Activated T-cell treated with anti-CD3 and anti-CD28 coated beads for 4 hours (primary cell): Measurements from ENCODE around the gene PPIB.
"Not testable (repeated sequence)": the region's sequence is repeated elsewhere in the genome, so short reads cannot be mapped to it uniquely, and the experiment has no call there.

Experiments used
- DNase-seq: peaks from one replicate; pipeline ENCODE4 v3.0.0-alpha.2; 2020

Gene PPIB

DNA sequence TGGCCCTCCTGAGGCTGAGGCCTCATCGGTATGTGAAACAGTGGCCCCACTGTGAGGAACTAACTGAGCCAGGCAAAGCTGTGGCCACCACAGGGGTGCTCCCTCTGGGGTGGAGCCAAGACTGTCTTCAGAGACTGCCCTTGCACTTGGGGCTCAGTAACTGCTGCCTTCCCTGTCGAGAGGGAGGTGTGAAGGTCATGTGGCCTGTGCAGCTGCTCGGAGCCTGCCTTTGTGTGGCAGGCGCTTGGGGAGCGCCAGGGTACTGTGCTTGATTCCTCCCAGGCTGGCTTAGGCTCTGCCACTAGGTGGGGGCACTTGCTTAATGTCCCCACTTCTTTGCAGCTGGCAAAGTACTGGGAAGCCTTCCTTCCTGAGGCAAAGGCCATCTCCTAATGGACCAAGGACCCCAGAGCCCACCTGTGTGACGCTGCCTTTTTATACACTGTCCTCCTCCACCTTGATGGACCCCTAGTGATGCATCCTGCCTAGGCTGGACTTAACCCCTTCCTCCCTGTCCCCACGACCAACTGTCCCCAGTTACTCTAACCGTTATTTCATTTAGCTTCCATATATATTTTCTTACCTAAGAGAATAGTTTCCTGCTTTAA lies 25.5 kb downstream of the PPIB start:
- no peak for DNase-seq

DNA sequence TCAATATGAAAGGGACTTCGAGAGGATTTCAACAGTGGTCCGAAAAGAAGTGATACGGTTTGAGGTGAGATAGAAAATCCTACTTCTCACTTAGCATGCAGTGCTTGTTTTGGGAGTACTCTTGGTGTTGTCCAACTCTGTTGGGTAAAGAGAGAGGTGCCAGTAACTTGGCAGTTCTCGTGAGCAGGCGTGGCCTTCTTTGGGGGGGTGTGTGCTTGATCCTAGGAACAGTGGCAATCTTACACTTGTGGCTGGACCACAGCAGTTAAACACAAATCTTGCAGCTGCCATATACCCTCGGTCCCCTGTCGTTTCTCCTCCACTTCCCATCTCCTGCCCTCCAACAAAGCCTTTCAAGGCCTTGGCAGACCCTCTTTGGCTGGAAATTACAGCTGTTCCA lies 26.5 kb downstream of the PPIB start:
- DNase-seq = no peak

DNA sequence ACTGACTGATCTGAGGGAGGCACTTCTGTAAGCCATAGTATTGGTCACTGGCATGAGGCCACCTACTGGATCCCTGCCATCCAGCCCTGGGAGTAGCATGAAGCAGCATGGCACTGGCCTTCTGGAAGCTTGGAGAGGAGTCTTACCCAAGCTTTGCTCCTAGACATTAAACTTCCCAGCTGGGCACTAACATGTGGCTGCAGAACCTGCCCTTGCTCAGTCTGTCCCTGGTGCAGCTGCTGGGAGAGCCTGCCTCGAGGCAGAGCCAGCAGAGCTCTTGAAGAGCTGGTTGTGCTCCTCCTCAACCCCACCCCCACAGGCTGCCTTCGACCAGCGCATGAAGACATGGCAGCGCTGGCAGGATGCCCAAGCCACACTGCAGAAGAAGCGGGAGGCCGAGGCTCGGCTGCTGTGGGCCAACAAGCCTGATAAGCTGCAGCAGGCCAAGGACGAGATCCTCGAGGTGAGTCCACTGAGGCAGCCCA lies 28.4 kb downstream of the PPIB start:
- no peak for DNase-seq

GRCh38 chr15:64133623-64134344 lies 29.0 kb downstream of the PPIB start:
- no peak for DNase-seq

DNA sequence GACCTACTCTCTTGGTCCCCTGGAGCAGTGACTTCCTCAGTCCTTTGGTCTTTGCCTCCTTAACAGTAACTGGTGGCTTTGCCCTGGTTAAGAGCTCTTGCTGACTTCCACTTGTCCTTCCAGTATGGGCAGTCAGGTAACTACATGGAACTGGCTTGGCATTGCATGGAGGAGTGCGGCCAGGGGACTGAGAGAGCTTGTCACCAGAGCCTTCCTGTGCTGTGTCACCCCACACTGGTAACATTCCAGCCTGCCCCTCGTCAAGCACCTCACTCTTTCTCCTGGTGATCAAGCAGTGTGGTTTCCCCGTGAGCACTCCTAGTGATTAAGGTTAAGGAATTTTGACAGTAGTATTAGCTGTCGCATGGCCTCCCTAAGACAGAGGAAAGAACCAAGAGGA lies 30.6 kb downstream of the PPIB start:
- no peak for DNase-seq

- no peak for DNase-seq
These were observed 31.3 kb downstream of the PPIB start for GRCh38 chr15:64131547-64131946.

DNA sequence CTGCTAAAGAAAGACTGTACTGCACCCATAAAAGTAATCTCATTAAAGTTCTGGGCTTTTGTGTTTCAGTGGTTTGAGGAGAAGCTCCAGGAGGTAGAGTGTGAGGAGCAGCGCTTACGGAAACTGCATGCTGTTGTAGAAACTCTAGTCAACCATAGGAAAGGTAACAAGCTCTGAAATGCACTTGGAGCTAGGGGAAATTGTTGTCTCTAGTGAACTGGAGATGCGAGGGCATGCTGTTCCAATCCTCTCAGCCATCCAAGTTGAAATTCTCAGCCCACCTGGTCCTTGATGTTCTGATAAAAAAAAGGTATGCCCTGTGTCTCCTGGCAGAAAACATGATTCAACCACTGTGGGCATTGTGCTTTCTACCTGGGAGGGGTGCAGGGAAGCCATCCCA lies 32.7 kb downstream of the PPIB start:
- DNase-seq = no peak

DNA sequence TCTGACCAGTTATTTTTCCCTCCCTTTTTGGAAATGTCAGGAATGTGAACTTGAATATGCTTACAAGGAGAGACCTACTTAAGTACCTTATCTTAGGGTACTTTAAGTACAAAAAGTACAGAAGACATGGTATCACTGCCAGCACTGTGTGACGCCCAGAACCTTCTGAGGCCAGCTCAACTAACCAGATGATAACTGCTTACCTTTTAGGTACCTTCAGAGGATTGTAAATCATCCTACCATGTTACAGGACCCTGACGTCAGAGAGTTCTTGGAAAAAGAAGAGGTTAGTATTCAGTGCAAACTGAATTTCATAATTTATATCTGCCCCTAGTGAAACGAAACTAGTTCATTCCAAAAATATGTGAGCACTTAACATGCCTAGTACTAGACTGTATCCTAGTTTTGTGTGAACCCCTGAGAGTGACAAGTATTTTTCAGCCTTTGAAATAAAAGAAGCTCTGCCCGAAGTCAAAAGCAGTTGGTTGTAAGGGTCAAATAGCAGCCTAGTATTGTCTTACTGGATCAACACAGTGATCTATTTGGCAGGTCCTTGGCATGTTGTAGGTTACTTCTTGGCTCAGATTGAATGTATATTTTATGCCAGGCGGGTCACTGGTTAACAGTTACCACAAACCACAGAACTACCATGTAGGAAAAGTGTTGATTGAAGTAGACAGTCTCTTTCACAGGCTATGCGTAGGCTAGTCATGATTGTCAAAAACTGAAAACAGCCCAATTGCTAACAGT lies 35.1 kb downstream of the PPIB start:
- no peak for DNase-seq

DNA sequence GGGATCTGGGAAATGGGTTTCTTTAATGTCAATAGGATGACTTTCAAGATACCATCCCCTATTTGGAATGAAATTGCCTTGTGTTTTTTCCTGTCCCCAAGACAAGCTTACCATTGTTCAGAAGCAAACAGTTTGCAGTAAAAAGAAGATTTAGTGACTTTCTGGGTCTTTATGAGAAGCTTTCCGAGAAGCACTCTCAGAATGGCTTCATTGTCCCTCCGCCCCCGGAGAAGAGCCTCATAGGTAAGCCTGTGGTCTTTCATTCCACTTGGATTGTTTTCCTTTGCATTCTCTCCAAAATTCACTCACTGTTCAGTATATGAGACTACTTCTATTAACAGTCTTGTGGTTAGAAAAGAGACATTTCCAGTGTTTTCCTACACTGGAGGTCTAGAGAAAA lies 36.8 kb downstream of the PPIB start:
- no peak for DNase-seq

GRCh38 chr15:64122936-64123351 lies 39.9 kb downstream of the PPIB start:
- DNase-seq = no peak

GRCh38 chr15:64122444-64122843 lies 40.4 kb downstream of the PPIB start:
- DNase-seq = no peak

- DNase-seq = no peak
These were observed 41.2 kb downstream of the PPIB start for GRCh38 chr15:64121614-64122013.

DNA sequence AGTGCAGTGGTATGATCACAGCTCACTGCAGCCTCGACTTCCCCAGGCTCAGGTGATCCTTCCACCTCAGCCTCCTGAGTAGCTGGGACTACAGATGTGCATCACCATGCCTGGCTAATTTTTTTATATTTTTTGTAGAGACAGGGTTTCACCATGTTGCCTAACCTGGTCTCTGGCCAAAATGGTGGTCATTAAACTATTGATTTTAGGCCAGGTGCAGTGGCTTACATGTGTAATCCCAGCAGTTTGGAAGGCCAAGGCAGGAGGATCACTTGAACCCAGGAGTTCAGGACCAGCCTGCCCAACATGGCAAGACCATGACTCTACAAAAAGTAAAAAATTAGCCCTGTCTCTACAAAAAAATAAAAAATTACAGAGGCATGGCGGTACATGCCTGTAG lies 42.5 kb downstream of the PPIB start:
- DNase-seq = not testable (repeated sequence)

- DNase-seq = no peak
These were observed 44.9 kb downstream of the PPIB start for GRCh38 chr15:64117759-64118487.

GRCh38 chr15:64112904-64113303 lies 49.9 kb downstream of the PPIB start:
- no peak for DNase-seq

DNA sequence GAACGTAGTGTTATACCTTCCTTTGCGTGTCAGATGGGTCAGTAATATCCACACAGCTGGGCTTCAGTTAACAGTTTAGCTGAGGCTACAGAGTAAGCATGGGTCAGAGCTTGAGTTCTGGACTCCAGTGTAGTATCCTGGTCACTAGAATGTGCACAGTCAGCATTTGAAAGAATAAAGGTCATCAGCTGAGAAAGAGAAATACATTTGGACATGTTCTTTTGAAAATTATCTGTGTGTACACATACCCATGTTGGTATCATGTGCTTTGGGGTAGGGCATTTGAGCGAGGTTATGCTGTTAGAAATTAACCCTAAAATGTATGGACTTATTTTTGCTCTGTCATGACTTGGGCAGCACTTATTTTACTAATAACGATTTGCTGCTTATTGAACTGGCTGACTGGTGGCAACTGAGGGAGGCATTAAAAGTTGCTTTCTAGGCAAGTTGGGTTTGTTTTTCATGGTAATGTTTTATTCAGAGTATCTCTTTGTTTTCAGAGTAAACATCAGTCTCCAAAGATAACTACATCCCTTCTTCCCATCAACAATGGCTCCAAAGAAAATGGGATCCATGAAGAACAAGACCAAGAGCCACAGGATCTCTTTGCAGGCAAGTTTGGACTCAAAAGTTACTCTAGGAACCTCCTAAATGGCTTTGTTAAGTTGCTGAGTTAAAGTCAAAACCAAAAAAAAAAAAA lies 50.6 kb downstream of the PPIB start:
- DNase-seq = no peak

GRCh38 chr15:64111679-64112050 lies 51.2 kb downstream of the PPIB start:
- DNase-seq = no peak

DNA sequence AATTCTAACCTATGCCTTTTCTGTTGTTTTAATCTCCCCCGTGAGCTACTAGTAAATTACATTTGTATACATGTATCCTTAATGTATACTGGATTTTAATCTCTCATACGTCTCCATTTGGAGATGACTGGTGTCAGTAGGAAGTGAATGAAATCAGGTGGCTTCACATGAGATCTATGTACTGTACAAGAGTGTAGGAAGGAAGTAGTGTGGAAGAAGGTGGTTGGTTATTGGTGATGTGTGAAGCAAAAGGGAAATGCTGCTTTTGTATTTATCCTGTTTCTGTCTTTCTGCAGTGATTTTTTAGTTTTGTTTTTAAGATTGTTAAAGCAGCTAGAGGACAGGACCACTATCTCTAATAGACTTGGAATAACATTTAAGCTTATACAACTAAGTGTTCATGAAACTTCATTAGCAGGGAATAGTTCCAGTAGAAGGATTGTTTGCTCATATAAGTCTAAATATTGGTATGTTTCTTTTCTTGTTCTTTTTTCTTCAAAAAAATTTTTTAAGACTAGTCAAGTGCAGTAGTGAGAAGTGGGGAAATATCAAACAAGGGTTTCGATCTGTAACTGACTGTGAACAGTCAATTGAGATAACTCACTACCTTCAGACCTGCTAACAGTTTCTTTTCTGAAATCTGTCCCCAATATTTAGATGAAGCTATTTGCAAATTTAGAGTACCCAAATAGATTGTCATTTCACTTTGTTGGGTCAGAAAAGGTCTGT lies 51.7 kb downstream of the PPIB start:
- no peak for DNase-seq

- not testable (repeated sequence) for DNase-seq
These were observed 52.6 kb downstream of the PPIB start for GRCh38 chr15:64110108-64110701.

DNA sequence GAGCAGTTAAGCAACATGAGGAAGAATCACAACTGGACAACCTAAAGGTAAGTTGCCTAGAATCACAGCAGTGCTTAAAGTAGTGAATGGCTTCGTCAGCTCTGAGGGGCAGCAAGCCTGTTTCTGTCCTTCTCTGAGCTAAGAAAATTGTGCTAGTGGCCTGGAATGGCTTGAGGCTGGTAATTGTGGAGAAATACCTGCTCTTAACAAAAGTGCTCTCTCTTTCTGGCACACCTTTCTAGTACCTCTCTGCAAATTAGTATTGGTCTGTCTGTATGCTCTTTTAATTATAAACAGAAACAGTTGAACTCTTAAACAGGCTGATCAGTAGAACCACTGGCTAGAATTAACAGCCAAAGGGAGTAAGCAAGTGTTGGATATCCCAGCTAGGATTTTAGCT lies 55.5 kb downstream of the PPIB start:
- no peak for DNase-seq
